ENCODE results near the gene BANP.
"Not testable (repeated sequence)": the region's sequence is repeated elsewhere in the genome, so short reads cannot be mapped to it uniquely, and the experiment has no call there.

The BANP gene

GRCh38 chr16:88039591-88039990, 88.4 kb downstream of the BANP start:
- Mint-ChIP-seq H3K36me3 (peaks cover 72% of the 10 kb centered on the region), H3K9me3 (no peaks in the 10 kb centered on the region), H3K4me1 (peaks cover 15% of the 10 kb centered on the region), H3K27ac (no peak overlapping the region), H3K4me3 (no peak overlapping the region)
- DNase-seq (ENCODE audit: low spot score in 2 of 2) (no peak), ATAC-seq (no peak)

DNA sequence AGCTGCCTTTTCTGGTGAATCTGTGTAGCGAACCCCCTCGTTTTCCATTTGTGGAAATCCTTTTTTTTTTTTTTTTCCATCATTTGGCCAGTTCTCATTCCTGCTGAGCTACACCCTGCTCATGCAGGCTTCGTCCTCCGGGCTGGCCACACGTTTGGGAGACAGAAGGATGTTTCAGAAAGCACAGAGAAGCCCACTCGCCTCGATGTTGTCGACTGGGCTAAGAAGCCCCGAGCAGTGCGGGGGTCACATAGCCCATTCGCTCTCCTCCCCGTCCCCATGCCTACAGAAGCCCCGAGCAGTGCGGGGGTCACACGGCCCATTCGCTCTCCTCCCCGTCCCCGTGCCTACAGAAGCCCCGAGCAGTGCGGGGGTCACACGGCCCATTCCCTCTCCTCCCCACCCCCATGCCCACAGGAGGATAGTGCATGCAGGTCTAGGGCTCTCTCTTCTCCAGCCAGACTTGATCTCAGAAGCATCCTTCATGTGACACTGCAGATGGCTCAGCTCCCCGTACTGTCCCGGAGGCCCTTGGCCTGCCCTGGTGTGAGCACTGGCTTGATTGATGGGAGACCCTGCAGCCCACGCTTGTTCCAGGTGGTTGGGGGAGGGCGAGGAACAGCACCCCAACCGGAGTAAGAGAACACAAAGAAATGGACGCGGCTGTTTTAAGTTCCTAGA, 89.1 kb downstream of the BANP start:
- not testable (repeated sequence) for H3K9me3 Mint-ChIP-seq; DNase-seq (ENCODE audit: low spot score in 2 of 2); ATAC-seq; H3K4me3 Mint-ChIP-seq
- Mint-ChIP-seq H3K4me1 (peaks cover 15% of the 10 kb centered on the region), H3K36me3 (peaks cover 69% of the 10 kb centered on the region), H3K27ac (peak overlapping the region; percentile 82)

DNA sequence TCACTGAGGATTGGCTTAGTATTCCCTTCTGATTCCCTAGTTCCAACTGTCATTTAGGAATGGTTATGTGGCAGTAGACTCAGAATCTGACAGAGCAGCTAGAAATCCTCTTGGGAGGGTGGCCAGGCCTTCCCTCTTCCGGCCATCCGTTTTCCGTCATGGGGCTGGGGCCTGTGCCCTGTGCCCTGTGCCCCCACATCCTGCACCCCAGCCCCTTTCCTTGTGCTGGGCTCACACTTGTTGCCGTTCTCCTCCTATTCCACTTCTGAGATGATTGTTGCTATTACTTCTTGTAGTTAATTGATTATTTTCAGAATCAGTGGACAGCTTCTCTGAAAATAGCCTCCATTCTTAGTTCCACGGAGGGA, 89.6 kb downstream of the BANP start:
- Mint-ChIP-seq H3K4me1 (peaks cover 15% of the 10 kb centered on the region), H3K27ac (peak overlapping the region; percentile 82), H3K36me3 (peaks cover 69% of the 10 kb centered on the region)
- H3K9me3 Mint-ChIP-seq; H3K4me3 Mint-ChIP-seq; DNase-seq (ENCODE audit: low spot score in 2 of 2); ATAC-seq: not testable (repeated sequence)

DNA sequence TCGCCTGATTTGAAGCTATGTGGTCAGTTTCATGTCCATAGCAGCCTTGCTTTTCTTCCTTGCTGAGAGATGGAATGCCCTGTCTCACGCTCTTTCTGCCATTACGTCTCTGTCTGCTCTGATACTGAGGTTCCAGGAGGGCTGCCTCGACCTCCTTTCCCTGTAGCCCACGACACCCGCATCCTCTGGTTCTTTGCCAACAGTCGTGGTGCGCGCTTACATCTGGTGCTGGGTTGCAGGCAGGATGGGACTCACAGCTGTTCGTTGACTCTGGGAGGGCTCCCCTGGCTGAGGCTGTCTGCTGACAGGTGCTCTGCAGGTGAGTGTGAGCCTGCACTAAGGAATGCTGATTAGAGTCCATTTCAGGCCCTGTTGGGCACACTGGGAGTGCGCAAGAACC, 90.3 kb downstream of the BANP start:
- Mint-ChIP-seq H3K27ac (peak overlapping the region; percentile 82), H3K4me1 (peaks cover 15% of the 10 kb centered on the region), H3K36me3 (peaks cover 67% of the 10 kb centered on the region)
- not testable (repeated sequence) for ATAC-seq; DNase-seq (ENCODE audit: low spot score in 2 of 2); H3K4me3 Mint-ChIP-seq; H3K9me3 Mint-ChIP-seq

- H3K36me3 Mint-ChIP-seq = peaks cover 61% of the 10 kb centered on the region
These were observed 90.8 kb downstream of the BANP start for GRCh38 chr16:88041986-88042562.

DNA sequence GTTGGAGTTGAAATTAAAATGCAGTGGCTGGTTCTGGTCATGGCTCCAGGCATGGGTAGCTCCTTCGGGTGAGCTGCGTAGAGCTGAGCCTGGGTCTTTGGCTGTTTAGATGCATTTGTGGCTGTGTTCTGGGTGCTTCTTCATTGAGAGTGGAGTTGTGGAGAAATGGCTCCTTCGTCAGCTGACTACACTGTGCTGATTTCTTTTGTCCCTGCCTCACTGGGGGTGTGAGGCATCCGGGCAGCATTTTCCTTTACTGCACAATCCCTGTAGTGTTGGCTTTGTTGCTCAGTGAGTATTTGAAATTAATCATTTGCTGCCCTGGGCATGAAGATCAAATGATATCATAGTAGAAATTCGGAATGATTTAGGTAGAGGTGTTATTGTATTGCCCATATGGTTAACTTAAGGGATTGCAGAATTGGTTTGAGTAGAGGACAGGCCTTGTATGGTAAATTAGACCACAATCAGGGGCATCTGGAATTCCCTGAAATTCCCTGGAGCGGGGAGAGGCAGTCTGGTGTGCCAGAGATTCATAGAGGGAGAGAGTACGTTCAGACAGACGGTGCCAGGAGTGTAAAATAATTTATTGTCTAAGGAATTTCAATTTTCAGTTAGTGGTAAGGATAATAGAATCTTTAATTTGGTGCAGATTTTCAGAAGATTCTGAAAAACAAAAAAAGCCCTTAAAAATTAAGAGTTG, 92.1 kb downstream of the BANP start:
- ATAC-seq; DNase-seq (ENCODE audit: low spot score in 2 of 2); H3K4me3 Mint-ChIP-seq; H3K9me3 Mint-ChIP-seq: not testable (repeated sequence)
- H3K36me3 Mint-ChIP-seq = peaks cover 60% of the 10 kb centered on the region
- peaks cover 15% of the 10 kb centered on the region for H3K4me1 Mint-ChIP-seq
- H3K27ac Mint-ChIP-seq = peak overlapping the region; percentile 7

More at GRCh38 chr16:88041986-88042562, 90.8 kb downstream of the BANP start:
- peaks cover 15% of the 10 kb centered on the region for H3K4me1 Mint-ChIP-seq
- H3K4me3 Mint-ChIP-seq; H3K9me3 Mint-ChIP-seq; DNase-seq (ENCODE audit: low spot score in 2 of 2): not testable (repeated sequence)
- H3K27ac Mint-ChIP-seq = peak overlapping the region; percentile 82
- peak; percentile 21 for ATAC-seq

- not testable (repeated sequence) for DNase-seq (ENCODE audit: low spot score in 2 of 2); H3K27ac Mint-ChIP-seq; H3K4me3 Mint-ChIP-seq; H3K9me3 Mint-ChIP-seq; ATAC-seq
- Mint-ChIP-seq H3K4me1 (peaks cover 15% of the 10 kb centered on the region), H3K36me3 (peaks cover 61% of the 10 kb centered on the region)
These were observed 92.9 kb downstream of the BANP start for GRCh38 chr16:88044121-88044581.

DNA sequence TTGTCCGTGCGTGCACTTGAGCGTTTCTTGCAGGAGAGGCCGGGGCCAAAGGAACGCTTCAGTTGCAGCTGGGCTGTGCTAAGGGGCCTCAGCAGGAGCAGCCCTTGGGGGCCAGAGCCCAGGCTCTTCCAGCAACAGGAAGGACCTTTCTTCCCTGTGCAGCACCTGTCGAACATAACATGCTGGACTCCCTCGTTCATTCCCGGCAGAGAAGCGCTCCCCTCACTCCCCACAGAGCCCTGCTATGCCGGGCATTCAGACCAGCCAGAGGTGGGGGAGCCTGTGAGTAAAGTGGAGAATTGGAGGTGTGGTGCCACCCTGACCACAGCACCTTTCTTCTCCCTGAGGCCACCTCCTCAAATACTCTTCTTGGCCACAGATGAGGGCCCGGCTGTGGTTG, 94.1 kb downstream of the BANP start:
- not testable (repeated sequence) for ATAC-seq, H3K27ac Mint-ChIP-seq, H3K9me3 Mint-ChIP-seq

DNA sequence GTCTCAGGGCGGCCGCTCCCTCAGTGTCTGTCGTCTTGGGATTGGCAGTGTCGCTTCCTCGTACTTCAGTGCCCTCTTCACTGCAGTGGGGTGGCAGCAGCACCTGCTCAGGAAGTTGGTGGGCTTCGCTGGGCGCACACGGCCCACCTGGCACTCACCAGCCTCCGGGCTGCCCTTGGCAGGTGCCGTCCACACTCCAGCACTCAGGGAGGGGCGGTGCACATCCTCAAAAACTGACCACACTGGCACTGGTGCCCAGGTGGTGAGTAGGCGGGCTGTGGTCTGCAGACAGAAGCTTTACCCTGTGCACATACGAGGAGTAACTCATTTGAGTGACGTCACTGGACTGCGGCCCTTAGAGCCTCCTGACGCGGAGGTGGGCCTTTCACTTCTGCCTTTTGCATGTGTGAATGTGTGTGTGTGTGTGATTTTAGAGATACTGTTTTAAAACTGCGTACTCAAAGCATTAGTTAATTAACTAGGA, 94.6 kb downstream of the BANP start:
- peaks cover 15% of the 10 kb centered on the region for H3K4me1 Mint-ChIP-seq
- peaks cover 64% of the 10 kb centered on the region for H3K36me3 Mint-ChIP-seq
- H3K9me3 Mint-ChIP-seq = no peaks in the 10 kb centered on the region
- no peak for DNase-seq (ENCODE audit: low spot score in 2 of 2)
- no peak overlapping the region for H3K4me3 Mint-ChIP-seq
- no peak overlapping the region for H3K27ac Mint-ChIP-seq
- peak; percentile 67 for ATAC-seq

More for the DNA sequence above, 94.1 kb downstream of the BANP start:
- not testable (repeated sequence) for H3K4me3 Mint-ChIP-seq; DNase-seq (ENCODE audit: low spot score in 2 of 2)
- peaks cover 64% of the 10 kb centered on the region for H3K36me3 Mint-ChIP-seq
- H3K4me1 Mint-ChIP-seq = peaks cover 15% of the 10 kb centered on the region

DNA sequence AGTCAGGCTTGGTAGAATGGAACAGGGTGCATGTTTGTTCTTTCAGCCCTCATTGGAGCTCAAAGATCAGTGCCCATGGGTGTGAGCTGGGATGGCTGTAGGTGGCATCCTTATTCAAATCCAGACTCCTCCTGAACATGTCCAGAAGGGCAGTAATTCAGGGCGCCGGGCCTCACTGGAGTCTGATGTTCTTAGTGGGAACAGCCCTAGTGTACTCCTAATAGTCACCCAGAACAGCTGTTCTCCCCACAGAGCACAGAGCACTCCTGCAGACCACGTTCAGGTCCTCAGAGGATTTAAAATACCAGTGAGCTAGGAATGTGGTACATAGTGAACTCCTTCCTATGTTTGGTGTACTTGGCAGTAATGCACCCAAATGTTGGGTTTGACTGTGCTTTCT, 96.2 kb downstream of the BANP start:
- Mint-ChIP-seq H3K27ac (peak overlapping the region; percentile 48), H3K4me1 (peaks cover 4% of the 10 kb centered on the region), H3K36me3 (peaks cover 55% of the 10 kb centered on the region), H3K9me3 (no peaks in the 10 kb centered on the region), H3K4me3 (no peak overlapping the region)
- ATAC-seq = no peak
- no peak for DNase-seq (ENCODE audit: low spot score in 2 of 2)

DNA sequence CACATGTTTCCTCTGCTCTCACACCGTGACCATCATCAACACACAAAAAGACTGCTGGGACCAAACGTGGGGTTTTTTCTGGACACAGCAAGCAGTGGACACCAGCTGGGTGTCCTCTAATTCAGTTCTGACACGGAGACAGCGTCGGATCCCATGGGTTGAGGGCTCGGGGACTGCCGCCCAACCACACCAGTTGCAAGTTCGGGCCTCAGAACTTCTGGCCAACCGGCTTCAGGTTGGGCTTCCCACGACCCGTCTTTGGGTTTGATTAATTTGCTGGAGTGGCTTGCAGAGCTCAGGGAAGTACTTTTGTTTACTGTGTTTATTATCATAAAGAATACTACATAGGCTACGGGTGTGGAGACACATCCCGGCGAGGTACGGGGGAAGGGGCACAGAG, 97.8 kb downstream of the BANP start:
- H3K9me3 Mint-ChIP-seq = no peaks in the 10 kb centered on the region
- ATAC-seq (no peak), DNase-seq (ENCODE audit: low spot score in 2 of 2) (no peak)
- H3K4me1 Mint-ChIP-seq = no peaks in the 10 kb centered on the region
- H3K36me3 Mint-ChIP-seq = peaks cover 47% of the 10 kb centered on the region
- no peak overlapping the region for H3K4me3 Mint-ChIP-seq
- no peak overlapping the region for H3K27ac Mint-ChIP-seq

DNA sequence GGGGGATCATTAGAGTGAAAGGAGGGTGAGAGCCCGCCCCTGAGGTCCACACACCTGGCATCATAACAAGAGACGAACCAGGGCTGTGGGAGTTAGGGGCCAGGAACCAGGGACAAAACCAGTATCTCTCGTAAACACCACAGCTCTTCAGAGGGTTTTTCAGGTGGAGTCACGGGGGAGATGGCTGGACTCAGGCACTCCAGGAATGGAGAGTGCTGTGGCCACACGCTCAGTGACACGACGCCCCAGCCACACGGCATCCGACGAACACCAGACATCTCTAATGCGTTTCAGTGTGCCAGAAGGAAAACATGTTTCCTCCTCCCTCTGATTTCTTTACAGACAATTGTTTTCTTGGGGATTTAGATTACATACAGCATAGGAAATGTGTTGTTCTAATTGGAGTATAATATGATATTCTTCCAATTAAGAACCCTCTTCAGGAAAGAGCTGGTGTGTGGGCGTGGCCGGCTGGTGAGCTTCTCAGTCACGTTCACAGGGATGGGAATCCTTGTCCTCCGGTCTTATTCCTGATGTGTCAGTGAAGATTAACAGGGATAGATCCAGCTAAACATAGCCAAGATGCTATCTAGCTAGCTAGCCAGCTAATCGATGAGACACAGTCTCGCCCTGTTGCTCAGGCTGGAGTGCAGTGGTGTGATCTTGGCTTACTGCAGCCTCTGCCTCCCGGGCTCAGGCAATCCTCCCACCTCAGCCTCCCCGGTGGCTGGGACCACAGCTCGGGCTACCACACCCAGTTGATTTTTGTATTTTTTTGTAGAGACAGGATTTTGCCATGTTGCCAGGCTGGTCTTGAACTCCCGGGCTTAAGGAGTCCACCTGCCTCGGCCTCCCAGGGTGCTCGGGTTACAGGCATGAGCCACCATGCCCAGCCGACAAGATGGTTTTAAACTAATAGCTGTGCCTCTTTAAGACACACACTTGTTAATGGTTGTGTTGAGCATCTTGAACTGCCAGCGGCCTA, 98.6 kb downstream of the BANP start:
- no peaks in the 10 kb centered on the region for H3K4me1 Mint-ChIP-seq
- DNase-seq (ENCODE audit: low spot score in 2 of 2) = no peak
- peaks cover 47% of the 10 kb centered on the region for H3K36me3 Mint-ChIP-seq
- no peak overlapping the region for H3K27ac Mint-ChIP-seq
- ATAC-seq = no peak
- no peaks in the 10 kb centered on the region for H3K9me3 Mint-ChIP-seq
- no peak overlapping the region for H3K4me3 Mint-ChIP-seq

GRCh38 chr16:88050952-88051660, 99.9 kb downstream of the BANP start:
- no peaks in the 10 kb centered on the region for H3K9me3 Mint-ChIP-seq
- ATAC-seq (no peak), DNase-seq (ENCODE audit: low spot score in 2 of 2) (no peak)
- H3K36me3 Mint-ChIP-seq = peaks cover 34% of the 10 kb centered on the region
- no peak overlapping the region for H3K4me3 Mint-ChIP-seq
- no peaks in the 10 kb centered on the region for H3K4me1 Mint-ChIP-seq
- no peak overlapping the region for H3K27ac Mint-ChIP-seq

- no peak overlapping the region for H3K4me3 Mint-ChIP-seq
- ATAC-seq (no peak), DNase-seq (ENCODE audit: low spot score in 2 of 2) (no peak)
- H3K36me3 Mint-ChIP-seq = peaks cover 30% of the 10 kb centered on the region
- no peaks in the 10 kb centered on the region for H3K4me1 Mint-ChIP-seq
- no peaks in the 10 kb centered on the region for H3K9me3 Mint-ChIP-seq
- no peak overlapping the region for H3K27ac Mint-ChIP-seq
These were observed 101.4 kb downstream of the BANP start for GRCh38 chr16:88052661-88053060.
